Activated CD4-positive, alpha-beta T cell treated with anti-CD3 and anti-CD28 coated beads for 1 hour (primary cell): ENCODE measurements around the gene SNX13.

Experiments used
- DNase-seq: peaks from one replicate; pipeline ENCODE4 v3.0.0-alpha.2; 2020

The SNX13 gene

DNA sequence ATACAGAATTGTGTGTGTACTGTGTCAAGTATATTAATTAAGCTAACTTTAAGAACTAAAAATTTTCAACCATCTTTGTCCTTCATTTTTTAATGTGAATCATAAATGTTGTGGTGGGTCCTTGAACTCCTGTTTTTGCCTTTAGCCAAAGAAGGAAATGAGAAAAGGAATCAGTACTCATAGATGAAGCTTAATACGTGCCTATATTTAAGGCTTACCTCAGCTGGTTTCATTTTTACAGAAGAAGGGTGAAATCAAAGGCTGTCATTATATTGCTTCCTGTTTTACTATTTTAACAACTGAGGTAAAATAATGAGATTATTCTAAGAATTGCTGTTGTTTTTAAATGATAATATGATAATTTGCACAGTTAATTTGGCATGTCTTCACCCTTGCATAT, 6.3 kb upstream of the SNX13 start:
- no peak for DNase-seq

DNA sequence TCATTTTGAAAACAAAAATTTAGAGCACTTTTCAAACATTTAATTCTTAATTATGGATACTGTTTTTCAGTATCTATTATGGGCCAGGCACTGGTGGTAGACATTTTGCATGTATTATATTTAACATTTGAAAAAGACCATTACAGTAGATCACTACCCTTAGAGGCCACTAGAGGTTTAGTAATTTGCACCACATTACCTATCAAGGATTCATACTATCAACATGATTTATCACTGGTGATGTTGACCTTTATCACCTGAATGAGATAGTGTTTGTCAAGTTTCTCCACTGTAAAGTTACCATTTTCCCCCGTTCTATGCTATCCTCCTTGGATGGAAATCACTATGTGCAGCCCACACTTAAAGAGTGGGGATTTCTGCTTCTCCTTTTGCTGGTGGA, 4.4 kb upstream of the SNX13 start:
- DNase-seq: no peak

DNA sequence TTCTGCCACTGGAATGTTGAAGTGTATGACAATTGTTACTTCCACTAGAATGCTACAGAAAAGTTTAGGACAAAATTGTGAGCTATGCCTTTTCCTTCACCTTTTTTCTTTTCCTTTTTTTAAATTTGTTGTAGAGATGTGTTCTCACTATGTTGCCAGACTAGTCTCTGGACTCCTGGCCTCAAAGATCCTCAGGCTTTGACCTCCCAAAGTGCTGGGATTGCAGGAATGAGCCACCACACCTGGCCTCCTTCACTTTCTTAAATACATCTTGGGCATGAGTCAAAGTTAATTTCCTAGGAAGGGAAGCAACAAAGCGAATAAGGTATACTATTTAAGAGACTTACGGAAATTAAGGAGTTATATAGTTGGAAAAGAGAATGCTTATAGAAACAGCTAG, 2.7 kb upstream of the SNX13 start:
- DNase-seq: no peak

DNA sequence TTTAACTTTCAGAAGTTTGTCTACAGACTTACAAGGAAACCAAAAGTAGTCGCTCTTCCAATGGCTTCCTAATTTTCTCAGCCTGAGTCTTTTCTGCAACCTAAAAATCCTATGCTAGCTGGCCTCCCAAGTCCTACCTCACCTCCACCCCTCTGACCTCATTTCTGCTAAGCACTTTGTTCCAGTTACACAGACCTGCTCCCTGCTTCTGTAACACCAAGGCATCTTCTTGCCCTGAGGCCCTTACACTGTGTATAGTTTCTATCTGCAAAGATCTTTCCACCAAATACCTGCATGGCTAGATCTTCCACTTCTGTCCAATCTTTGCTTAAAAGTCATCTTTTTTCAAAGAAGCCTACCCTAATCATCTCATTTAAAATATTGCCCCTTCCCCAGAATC, 1.9 kb upstream of the SNX13 start:
- no peak for DNase-seq

DNA sequence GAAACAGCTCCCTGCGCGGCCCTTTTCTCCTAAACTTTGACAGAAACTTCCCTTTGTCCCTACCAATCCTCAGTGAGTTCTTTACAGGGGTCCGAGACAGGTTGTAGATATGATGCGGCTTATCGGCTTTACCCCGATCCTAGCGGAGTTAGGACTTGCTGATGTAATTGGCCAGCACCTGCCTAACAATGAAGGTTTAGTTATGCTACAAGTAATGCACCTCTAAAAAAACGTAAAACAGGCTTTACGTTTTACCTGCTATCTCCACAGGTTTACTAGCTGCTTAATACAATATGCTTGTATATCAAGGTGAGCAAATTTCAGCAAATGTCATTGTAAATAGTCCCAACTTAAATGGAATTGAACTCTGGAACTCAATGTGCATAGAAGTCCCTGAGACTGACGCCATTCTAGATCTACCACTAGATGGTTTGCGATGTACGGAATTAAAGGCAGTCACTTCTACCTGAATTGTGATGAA, 697 bp upstream of the SNX13 start:
- DNase-seq: no peak

DNA sequence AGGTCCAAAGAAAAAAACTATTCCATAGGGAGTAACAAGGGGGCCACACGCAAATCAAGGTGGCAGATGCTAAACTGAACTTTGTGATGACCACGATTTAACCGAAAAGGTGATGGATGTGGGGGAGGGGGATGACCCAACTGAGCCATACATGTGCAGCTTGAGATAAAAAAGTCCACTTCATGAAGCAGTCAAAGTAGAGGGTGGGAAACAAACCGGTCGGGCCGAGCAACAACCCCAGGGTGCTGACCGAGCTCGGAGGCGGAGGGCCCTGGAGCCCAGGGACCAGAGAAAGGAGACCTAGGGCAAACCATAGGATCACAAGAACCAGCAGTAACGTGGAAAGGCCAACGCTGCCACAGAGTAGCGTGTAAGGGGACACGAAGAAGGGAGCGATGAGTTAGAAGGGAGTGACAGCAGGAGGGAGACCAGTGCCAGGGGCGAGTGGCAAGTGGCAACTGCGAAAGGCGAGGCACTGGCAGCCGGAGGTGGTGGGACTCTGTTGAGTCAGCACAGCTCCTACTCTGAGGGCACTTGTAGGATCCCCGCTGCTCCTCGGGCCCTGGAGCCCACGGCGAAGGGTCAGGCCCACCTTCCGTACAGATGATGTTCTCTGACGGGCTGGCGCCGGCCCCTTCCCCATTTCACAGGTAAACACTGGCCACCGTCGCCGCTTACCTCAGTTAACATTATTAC, 540 bp downstream of the SNX13 start:
- DNase-seq: peak; percentile 26

DNA sequence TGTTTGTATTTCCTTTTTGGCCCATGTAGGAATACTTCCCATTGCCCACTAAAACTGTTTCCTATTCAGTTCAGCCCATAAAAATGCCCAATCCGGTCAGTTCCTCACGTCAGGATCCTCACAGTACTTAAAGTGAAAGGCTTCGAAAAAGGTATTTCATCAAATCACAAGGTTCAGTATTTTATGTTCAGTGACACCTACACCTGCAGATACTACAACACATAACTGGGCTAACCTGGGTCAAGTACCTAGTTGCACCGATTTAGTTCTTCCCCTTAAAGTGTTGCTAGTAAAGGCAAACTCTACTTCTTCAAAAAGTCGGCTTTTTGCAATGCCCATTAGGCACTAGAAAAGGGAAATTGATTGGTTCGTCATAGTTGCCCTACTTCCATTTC, 1.1 kb downstream of the SNX13 start:
- DNase-seq: no peak

DNA sequence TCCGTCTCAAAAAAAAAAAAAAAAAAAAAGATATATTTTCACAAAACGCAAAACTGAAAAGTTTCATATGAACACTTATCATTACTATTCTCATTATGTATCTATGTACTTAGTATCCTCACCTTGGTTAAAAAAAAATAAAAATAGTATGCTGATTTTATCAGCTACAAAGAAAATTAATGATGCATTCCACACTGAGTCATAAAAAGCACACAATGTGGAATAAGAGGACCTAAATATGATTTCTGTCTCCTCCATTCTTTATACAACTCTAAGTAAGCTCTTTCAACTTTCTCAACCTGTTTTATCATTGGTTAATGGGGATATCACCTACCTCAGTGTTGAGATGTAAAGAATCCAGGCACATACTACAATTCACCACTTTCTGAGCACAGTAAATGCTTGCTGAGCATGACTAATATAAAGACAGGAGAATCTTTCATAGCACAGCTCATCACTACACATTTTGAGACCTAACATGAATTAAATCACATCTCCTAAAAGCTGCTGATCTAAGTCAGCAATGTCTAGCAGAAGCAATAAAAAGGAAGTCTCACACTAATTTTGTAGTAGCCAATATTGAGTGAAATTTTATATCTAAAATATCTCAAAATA, 2.7 kb downstream of the SNX13 start:
- DNase-seq: no peak

DNA sequence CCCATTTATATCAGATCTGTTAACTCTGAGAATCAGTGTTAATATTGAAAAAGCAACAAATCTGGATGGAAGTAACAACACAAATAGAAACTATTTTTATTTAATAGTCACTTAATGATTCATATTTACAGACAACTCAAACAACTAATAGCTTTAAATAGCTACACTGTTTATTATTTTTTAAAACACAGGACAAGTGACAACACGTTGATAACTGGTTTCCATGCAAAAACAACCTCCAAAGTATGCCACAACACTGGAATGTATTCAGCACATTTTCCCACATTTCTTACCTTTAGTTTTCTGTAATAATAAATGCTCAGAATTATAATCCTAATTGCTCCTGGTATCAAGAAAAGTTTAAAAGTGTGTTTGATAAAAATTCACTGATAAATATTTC, 4.0 kb downstream of the SNX13 start:
- no peak for DNase-seq

DNA sequence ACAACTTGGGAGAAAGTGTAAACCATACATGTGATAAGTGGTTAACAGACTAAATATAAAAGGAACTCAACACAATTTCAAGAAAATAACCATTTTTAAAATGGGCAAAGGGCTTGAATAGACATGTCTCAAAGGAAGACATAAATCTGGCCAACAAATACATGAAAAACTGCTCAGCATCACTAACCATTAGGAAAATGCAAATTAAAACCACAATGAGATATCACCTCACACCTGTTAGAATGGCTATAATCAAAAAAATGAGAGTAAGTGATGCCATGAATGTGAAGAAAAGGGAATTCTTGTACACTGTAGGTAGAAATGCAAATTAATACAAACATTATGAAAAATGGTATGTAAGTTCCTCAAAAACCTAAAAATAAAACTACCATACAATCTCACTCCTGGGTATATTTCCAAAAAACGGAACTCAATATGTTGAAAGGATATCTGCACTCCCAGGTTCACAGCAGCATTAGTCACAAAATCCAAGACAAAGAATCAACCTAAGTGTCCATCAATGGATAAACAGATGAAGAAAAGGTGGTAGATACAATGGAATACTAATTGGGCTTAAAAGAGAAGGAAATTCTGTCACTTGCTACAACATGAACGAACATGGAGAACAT, 5.6 kb downstream of the SNX13 start:
- no peak for DNase-seq

DNA sequence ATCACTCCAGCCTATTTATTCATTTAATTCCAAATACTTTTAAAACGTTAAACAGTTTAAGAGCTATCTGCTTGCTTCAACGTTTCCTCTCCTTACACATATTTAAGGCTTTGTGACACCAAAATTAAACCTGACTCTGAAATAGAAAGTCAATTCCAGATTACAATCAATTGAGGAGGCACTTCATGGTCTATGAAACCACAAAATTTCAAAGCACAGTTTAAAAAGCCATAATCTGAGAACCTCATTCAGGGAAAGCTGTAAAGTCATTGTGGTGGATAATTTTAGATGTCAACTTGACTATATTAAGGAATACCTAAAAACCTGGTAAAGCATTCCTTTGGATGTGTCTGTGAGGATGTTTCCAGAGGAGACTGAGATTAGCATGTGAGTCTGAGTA, 6.2 kb downstream of the SNX13 start:
- DNase-seq: no peak

DNA sequence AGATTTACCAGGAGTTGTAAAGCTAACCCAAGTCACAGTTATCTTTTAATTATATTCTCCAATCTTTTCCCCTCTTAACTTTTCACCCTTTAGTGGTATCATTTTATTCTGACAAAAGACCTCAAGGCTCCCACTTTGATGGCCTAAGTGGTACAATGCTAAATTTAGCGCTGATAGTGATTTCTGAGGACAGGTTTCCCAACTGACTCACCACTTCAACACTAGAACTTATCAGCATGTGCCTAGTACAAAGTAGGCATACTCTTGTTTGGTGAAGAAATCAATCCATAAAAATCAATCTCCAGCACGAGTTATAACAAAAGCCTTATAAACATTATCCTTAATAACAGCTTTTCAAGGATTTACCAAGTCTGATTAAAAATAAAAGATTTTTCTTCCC, 7.5 kb downstream of the SNX13 start:
- DNase-seq: no peak

DNA sequence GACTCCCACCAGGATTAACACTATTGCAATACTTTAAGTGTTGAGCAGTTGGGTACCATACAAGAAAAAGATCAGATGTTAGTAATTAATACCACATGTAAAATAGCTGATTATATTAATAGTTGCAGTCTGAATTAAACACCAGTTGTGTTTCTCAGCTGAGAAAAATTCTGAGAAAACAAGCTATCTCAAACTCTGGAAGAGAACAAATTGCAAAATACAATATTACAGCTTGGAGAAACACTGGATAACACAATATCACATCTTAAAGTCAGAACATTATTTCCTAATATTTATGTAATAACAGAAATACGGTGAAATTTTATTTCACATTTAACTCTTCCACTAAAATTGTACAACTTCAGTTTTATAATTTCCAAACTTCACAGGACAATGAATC, 9.2 kb downstream of the SNX13 start:
- DNase-seq: no peak

DNA sequence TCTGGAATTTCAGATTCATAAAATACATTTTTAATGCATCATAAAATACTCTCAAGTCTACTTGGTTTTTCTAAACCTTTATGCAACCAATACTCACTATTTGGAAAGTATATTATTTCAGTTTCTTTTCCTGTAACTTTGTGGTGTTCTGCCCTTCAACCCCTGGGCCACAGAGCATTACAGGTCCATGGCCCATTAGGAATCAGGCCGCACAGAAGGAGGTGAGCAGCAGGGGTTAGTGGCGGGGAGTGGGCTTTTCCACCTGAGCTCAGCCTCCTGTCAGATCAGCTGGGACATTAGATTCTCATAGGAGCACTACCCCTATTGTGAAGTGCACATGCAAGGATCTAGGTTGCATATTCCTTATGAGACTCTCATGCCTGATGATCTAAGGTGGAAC, 9.7 kb downstream of the SNX13 start:
- DNase-seq: no peak

DNA sequence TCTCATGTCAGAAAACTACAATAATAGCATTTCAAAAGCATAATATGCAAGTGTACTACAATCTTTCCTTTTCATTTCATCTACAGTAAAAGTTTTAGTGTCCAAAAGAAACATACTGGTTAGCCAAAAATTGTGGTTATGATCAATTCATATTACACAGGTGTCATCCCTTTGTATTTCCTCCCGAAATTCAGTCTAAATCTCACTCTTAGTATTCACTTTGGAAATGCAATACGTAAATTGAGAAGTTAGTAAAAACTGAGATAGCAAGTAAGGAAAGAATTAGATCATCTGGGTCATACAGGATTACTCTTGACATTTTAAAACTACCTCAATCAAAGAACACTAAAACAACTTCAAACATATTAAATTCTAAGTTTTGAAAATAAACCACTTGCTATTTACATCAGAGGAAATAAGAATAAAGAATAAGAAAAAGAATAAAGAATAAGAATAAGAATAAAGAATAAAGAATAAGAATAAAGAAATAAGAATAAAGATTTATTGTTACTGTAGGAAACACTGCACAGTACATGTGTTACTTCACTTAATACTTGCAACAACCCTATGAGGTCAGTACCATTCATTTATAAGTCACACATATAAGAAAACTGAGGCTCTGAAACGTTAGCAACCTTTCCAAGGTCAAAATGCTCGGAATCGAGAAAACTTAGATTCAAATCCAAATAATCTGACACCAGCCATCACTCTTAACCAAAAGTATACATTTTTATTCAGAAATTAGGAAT, 10.5 kb downstream of the SNX13 start:
- no peak for DNase-seq

DNA sequence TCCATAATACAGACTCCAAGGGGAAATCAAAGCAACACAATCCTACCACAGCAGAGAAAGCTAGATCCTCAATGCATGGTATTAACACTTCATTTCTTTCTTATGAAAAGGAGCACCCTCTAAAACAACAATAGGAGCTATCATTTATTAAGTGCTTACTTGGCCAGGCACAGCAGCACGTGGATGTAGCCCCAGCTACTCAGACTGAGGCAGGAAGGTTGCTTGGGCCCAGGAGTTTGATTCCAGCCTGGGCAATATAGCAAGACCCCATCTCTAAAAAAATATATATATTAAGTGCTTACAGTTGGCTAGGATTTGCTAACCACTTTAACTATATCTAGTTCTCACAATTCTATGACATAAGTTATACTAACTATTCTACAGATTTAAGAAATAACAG, 12.2 kb downstream of the SNX13 start:
- no peak for DNase-seq

DNA sequence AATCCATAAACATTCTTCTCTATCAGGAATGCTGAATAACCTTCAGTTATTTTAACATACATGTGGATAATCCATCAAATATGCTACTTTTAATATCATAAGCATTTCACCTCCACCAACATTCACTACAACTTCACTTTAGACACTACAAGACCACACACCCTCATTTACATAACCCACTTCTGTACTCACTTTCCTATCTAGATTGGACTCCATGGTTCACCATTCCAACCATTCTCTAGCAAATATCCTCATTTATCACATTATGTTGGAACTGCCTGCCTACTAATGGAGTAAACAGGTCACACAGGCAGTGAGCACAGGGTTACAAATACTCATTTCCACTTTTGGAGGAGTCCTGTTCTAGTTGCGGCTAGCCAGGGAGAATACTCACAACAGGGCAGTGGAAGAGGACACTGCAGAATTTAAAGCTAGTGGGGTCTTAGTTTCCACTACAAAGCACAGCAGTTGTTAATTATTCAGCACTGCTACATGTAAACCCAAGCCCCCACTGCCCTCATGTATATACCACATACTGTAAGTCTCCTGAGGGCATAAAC, 18.4 kb downstream of the SNX13 start:
- no peak for DNase-seq

DNA sequence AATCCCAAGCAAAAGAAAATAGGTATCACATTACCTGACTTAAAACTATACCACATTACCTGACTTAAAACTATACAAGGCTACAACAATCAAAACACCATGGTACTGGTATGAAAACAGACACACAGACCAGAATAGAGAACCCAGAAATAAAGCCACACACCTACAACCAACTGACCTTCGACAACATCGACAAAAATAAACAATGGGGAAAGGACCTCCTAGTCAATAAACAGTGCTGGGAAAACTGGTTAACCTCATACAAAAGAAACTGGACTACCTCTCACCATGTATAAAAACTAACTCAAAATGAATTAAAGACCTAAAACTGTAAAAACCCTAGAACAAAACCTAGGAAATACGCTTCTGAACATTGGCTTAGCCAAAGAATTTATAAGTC, 22.5 kb downstream of the SNX13 start:
- no peak for DNase-seq

DNA sequence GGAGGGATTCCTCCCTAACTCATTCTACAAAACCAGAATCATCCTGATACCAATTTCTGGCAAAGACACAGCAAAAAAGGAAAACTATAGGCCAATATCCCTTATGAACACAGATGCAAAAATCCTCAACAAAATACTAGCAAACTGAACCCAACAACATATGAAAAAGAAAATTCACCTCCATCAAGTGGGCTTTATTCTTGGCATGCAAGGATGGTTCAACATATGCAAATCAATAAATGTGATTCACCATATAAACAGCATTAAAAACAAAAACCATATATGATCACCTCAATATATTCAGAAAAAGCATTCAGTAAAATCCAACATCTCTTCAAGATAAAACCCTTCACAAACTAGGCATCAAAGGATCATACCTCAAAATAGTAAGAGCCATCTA, 23.5 kb downstream of the SNX13 start:
- DNase-seq: no peak

DNA sequence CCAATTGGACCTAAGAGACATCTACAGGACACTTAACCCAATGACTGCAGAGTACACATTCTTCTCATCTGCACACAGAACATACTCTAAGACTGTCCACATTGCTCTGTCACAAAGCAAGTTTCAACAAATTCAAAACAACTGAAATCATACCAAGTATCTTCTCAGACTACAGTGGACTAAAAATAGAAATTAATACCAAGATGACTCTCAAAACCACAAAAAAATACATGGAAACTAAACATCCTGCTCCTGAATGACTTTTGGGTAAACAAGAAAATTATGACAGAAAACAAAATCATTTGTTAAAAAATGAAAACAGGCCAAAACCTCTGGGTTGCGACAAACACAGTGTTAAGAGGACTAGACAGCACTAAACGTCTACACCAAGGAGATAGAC, 24.5 kb downstream of the SNX13 start:
- no peak for DNase-seq

DNA sequence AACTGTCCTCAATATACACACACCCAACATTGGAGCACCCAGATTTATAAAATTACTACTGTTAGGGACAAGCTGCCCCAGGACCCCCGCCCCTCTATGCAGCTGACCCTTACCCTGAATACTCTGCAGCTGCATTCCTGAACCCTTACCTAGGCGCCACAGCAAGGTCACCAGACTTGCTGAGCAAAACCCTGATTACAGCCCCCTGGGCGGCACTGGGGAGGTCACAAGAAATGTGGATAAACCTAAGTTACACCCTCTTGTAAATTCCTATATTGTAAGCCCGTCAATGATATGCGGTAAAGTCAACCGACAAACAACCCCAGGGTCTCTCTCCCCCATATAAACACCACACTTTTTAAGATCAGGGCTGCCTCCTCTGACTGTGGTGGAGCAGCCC, 25.1 kb downstream of the SNX13 start:
- DNase-seq: no peak

DNA sequence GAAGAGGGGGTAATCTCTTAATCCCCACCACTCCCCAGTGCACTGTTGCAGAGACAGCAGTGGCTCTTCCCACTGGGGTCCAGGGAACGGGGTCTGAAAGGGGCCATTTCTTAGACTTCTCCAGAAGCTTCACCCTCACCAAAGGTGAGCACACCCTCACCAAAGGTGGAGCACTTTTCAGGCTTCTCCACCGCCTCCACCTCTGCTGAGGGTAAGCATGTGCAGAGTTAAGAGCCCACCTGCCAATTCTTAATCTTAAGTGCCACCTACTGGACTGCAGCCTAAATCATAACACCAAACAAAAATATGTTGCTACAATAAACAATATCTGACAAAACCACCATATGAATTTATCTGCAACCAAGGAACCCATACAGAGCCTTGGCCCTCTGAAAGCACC, 27.0 kb downstream of the SNX13 start:
- DNase-seq: no peak

DNA sequence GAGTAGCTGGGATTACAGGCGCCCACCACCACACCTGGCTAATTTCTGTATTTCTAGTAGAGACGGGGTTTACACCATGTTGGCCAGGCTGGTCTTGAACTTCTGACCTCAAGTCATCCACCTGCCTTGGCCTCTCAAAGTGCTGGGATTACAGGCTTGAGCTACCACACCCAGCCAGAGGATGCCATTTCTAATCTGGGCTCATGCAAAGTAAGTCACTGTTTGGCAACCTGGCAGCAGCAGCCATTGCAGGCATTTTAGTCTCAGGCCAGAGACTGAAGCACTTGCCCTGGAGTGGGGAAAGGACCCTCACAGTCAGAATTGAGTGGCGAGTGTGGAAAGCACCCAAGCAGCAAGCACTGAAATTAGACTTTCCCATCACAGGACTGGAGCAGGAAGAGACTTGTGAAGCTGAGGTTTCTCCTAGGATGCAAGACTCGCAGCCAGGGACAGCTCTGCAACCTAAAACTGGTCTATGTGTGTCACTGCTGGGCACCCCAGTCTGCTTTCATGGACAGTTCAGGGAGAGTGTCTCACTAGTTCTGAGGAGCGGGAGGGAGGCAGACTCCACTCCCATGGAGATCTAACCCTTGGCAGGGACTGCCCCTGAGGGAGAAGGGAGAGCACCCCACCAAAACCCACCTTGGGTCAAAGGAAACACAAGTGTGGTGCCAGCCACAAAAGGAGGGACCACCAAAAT, 27.6 kb downstream of the SNX13 start:
- no peak for DNase-seq
